Astrocyte (in vitro differentiated cells and primary cell): ENCODE measurements around the gene TMEM201. TPM values are rescaled to one million over a fixed set of nuclear protein-coding genes. Genes with fewer than 3 reads are reported as not detected.
"Not testable (repeated sequence)": the region's sequence is repeated elsewhere in the genome, so short reads cannot be mapped to it uniquely, and the experiment has no call there.

Experiments used
- DNase-seq: peaks from one replicate; pipeline ENCODE4 v3.0.0-alpha.2; 2010; ENCODE audit warnings: low read depth
- FAIRE-seq: peaks from 2 replicates; lab custom pipeline; 2011; peaks lifted over from hg19 to GRCh38; lab: Jason Lieb, UNC
- H2AFZ ChIP-seq: 2 replicates; pipeline ENCODE4 v1.6.0; 2012; ENCODE audit warnings: low read depth, low read length, inconsistent platforms
- H3K27ac ChIP-seq: 2 replicates; pipeline ENCODE4 v1.5.1; 2011; ENCODE audit warnings: low read depth, low read length, inconsistent platforms
- H3K27me3 ChIP-seq: 2 replicates; pipeline ENCODE4 v1.6.0; 2011; ENCODE audit warnings: low read length, inconsistent platforms; ENCODE audit not compliant: insufficient read depth
- H3K36me3 ChIP-seq: 2 replicates; pipeline ENCODE4 v1.5.1; 2011; ENCODE audit warnings: low read length, inconsistent platforms; ENCODE audit not compliant: insufficient read depth
- H3K4me1 ChIP-seq: 2 replicates; pipeline ENCODE4 v1.5.1; 2011; ENCODE audit warnings: low read length, inconsistent platforms; ENCODE audit not compliant: insufficient read depth
- H3K4me2 ChIP-seq: 2 replicates; pipeline ENCODE4 v1.6.0; 2012; ENCODE audit warnings: low read length, inconsistent platforms
- H3K4me3 ChIP-seq: 2 replicates; pipeline ENCODE4 v1.5.1; 2011; ENCODE audit warnings: low read depth, mild to moderate bottlenecking, low read length, inconsistent platforms; ENCODE audit not compliant: insufficient read depth
- H3K79me2 ChIP-seq: 2 replicates; pipeline ENCODE4 v1.6.0; 2012; ENCODE audit warnings: mild to moderate bottlenecking, low read length, inconsistent platforms; ENCODE audit not compliant: insufficient read depth
- H3K9ac ChIP-seq: 2 replicates; pipeline ENCODE4 v1.6.0; 2012; ENCODE audit warnings: mild to moderate bottlenecking, low read length, inconsistent platforms
- H3K9me3 ChIP-seq: 2 replicates; pipeline ENCODE4 v1.5.1; 2012; ENCODE audit warnings: low read depth, mild to moderate bottlenecking, low read length, inconsistent platforms; ENCODE audit not compliant: insufficient read depth
- H4K20me1 ChIP-seq: 2 replicates; pipeline ENCODE4 v1.6.0; 2012; ENCODE audit warnings: low read length, inconsistent platforms; ENCODE audit not compliant: insufficient read depth
- H3K27ac Mint-ChIP-seq: one replicate; pipeline ENCODE4 v1.8.0; 2021; ENCODE audit warnings: mild to moderate bottlenecking, mixed read lengths; ENCODE audit not compliant: unreplicated experiment
- H3K27me3 Mint-ChIP-seq: one replicate; pipeline ENCODE4 v1.8.0; 2021; ENCODE audit warnings: low read depth, mixed read lengths; ENCODE audit not compliant: unreplicated experiment
- H3K36me3 Mint-ChIP-seq: one replicate; pipeline ENCODE4 v1.8.0; 2021; ENCODE audit warnings: low read depth, mixed read lengths; ENCODE audit not compliant: unreplicated experiment
- H3K4me1 Mint-ChIP-seq: one replicate; pipeline ENCODE4 v1.8.0; 2021; ENCODE audit warnings: low read depth, mixed read lengths; ENCODE audit not compliant: unreplicated experiment
- H3K4me3 Mint-ChIP-seq: one replicate; pipeline ENCODE4 v1.8.0; 2021; ENCODE audit warnings: mild to moderate bottlenecking, moderate library complexity, mixed read lengths; ENCODE audit not compliant: unreplicated experiment
- H3K9me3 Mint-ChIP-seq: one replicate; pipeline ENCODE4 v1.8.0; 2021; ENCODE audit warnings: mild to moderate bottlenecking, mixed read lengths; ENCODE audit not compliant: unreplicated experiment
- EZH2 ChIP-seq: IDR thresholded peaks from 2 replicates; pipeline ENCODE4 v1.6.1; 2012; ENCODE audit warnings: mild to moderate bottlenecking, low read length, inconsistent platforms; ENCODE audit not compliant: insufficient read depth
- total RNA-seq: library from RNA; stranded (reverse); gene quantifications from 2 replicates; pipeline ENCODE4 v1.2.1, GENCODE V29; 2021
- TF ChIP-seq, protein P1 (sequence below): IDR thresholded peaks from 2 replicates; pipeline ENCODE4 v1.5.1; 2011; ENCODE audit warnings: low read depth, mild to moderate bottlenecking, inconsistent platforms, low read length, moderate library complexity; ENCODE audit not compliant: insufficient read depth

TMEM201 gene
- total RNA-seq, 1 donor from 2014 or later: 10.0 TPM

DNA sequence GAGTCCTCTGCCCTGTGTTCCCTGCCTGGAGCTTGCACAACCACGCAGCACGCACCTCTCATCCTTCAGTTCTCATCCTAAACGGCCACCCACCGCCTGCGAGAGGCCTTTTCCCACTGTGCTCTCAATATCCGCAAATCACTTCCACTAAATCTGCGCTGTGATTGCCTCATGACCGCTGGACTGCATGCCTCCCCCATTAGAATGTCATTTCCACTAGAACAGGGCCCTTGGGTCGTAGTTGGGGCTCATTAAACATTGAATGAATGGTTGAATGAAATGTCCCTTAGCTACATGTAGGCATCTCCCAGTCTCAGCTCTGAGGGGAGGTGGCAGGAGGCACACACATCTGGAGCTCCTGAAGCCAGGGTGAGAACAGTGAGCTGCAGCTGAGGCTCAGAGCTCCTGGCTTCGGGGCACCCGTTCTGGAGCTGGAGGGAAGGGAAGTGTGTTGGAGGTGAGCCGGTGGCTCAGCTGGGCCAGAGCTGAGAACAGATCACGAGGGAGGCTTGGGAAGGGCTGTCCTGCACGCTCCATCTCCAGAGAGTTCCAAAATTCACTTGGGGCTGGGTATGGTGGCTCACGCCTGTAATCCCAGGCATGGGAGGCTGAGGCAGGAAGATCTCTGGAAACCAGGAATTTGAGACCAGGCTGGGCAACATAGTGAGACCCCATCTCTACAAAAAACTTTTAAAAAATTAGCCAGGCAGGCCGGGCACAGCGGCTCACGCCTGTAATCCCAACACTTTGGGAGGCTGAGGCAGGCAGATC is 30.4 kb downstream of the TMEM201 start:
- H3K27ac Mint-ChIP-seq: no peak overlapping the region
- H3K4me1 Mint-ChIP-seq: peaks cover 1% of the 10 kb centered on the region
- no peak overlapping the region for H3K4me3 Mint-ChIP-seq
- peaks cover 11% of the 10 kb centered on the region for H3K27me3 Mint-ChIP-seq
- Histone ChIP-seq H3K4me3 (no peak overlapping the region), H3K4me2 (no peak overlapping the region), H3K27me3 (no peaks in the 10 kb centered on the region), H3K27ac (no peak overlapping the region), H2AFZ (no peak overlapping the region), H3K9me3 (no peaks in the 10 kb centered on the region), H3K9ac (no peak overlapping the region), H3K36me3 (no peaks in the 10 kb centered on the region), H3K79me2 (no peaks in the 10 kb centered on the region), H4K20me1 (no peaks in the 10 kb centered on the region), H3K4me1 (no peaks in the 10 kb centered on the region)
- no peak for DNase-seq
- TF ChIP-seq, protein P1, sequence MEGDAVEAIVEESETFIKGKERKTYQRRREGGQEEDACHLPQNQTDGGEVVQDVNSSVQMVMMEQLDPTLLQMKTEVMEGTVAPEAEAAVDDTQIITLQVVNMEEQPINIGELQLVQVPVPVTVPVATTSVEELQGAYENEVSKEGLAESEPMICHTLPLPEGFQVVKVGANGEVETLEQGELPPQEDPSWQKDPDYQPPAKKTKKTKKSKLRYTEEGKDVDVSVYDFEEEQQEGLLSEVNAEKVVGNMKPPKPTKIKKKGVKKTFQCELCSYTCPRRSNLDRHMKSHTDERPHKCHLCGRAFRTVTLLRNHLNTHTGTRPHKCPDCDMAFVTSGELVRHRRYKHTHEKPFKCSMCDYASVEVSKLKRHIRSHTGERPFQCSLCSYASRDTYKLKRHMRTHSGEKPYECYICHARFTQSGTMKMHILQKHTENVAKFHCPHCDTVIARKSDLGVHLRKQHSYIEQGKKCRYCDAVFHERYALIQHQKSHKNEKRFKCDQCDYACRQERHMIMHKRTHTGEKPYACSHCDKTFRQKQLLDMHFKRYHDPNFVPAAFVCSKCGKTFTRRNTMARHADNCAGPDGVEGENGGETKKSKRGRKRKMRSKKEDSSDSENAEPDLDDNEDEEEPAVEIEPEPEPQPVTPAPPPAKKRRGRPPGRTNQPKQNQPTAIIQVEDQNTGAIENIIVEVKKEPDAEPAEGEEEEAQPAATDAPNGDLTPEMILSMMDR: no peak
- no peak for TF ChIP-seq EZH2
- no peaks in the 10 kb centered on the region for H3K9me3 Mint-ChIP-seq
- no peak for FAIRE-seq
- no peaks in the 10 kb centered on the region for H3K36me3 Mint-ChIP-seq

DNA sequence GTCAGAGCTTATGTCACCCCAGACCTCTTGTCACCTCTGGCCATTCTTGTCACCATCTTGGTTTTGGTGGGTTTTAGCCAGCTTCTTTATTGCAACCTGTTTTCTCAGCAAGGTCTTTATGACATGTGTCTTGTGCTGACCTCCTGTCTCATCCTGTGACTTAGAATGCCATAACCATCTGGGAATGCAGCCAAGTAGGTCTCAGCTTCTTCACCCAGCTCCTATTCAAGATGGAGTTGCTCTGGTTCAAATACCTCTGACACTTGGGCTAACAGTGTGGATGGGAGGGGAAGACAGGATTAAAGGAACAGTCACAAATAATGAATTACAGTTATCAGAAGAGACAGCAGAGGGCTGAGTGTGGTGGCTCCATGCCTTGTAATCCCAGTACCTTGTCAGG is 32.3 kb downstream of the TMEM201 start:
- no peak overlapping the region for H2AFZ ChIP-seq
- Mint-ChIP-seq H3K4me3 (no peak overlapping the region), H3K36me3 (no peaks in the 10 kb centered on the region), H3K27ac (no peak overlapping the region), H3K4me1 (peaks cover 1% of the 10 kb centered on the region), H3K27me3 (peaks cover 15% of the 10 kb centered on the region), H3K9me3 (no peaks in the 10 kb centered on the region)
- FAIRE-seq (no peak), DNase-seq (no peak)
- H3K9ac ChIP-seq: no peak overlapping the region
- H3K79me2 ChIP-seq: no peaks in the 10 kb centered on the region
- no peak overlapping the region for H3K4me3 ChIP-seq
- H3K9me3 ChIP-seq: no peaks in the 10 kb centered on the region
- H3K36me3 ChIP-seq: no peaks in the 10 kb centered on the region
- H3K4me2 ChIP-seq: no peak overlapping the region
- no peaks in the 10 kb centered on the region for H4K20me1 ChIP-seq
- TF ChIP-seq, protein P1: no peak
- TF ChIP-seq EZH2: no peak
- no peaks in the 10 kb centered on the region for H3K4me1 ChIP-seq
- H3K27me3 ChIP-seq: no peaks in the 10 kb centered on the region
- no peak overlapping the region for H3K27ac ChIP-seq

DNA sequence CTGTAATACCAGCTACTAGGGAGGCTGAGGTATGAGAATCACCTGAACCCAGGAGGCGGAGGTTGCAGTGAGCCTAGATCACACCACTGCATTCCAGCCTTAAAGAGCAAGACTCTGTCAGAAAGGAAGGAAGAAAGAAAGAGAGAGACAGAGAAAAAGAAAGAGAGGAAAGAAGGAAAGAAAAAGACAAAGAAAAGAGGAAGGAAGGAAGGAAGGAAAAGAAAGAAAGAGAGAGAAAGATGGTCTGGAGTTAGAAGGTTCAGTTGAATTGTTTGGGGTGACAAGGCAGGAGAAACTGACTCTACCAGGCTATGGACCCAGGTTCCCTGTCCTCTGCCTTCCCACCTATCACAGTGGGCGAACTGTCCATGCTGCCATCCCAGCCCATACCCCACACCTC is 35.4 kb downstream of the TMEM201 start:
- Histone ChIP-seq H3K36me3 (no peaks in the 10 kb centered on the region), H2AFZ (no peak overlapping the region), H4K20me1 (no peaks in the 10 kb centered on the region), H3K27ac (no peak overlapping the region), H3K4me3 (no peak overlapping the region), H3K9ac (no peak overlapping the region), H3K4me1 (peaks cover 5% of the 10 kb centered on the region), H3K27me3 (no peaks in the 10 kb centered on the region), H3K79me2 (no peaks in the 10 kb centered on the region), H3K4me2 (no peak overlapping the region), H3K9me3 (no peaks in the 10 kb centered on the region)
- Mint-ChIP-seq H3K4me1 (peaks cover 4% of the 10 kb centered on the region), H3K4me3 (no peak overlapping the region), H3K36me3 (no peaks in the 10 kb centered on the region), H3K27ac (no peak overlapping the region), H3K27me3 (peaks cover 21% of the 10 kb centered on the region), H3K9me3 (no peaks in the 10 kb centered on the region)
- FAIRE-seq (no peak), DNase-seq (no peak)
- TF ChIP-seq, protein P1: no peak
- no peak for TF ChIP-seq EZH2

- H3K4me3 Mint-ChIP-seq, H4K20me1 ChIP-seq, H3K27ac Mint-ChIP-seq, FAIRE-seq, H3K9ac ChIP-seq, H3K4me2 ChIP-seq, H3K9me3 ChIP-seq, H3K79me2 ChIP-seq, H3K36me3 ChIP-seq, H2AFZ ChIP-seq, H3K4me3 ChIP-seq, H3K4me1 ChIP-seq, H3K36me3 Mint-ChIP-seq, DNase-seq, H3K4me1 Mint-ChIP-seq, H3K9me3 Mint-ChIP-seq, H3K27ac ChIP-seq, H3K27me3 ChIP-seq: not testable (repeated sequence)
- H3K27me3 Mint-ChIP-seq: peaks cover 21% of the 10 kb centered on the region
Measured at GRCh38 chr1:9625030-9625429, 36.3 kb downstream of the TMEM201 start.
